HEK293 (cell line): ENCODE results near the gene CFAP157.

Experiments
- CTCF ChIA-PET: fragments of 350-600 bp; formaldehyde crosslinking; extraction: SDS; loops from one replicate; lab custom pipeline; 2021; ENCODE audit warnings: antibody characterized with exemption; lab: Yijun Ruan, JAX
- POLR2A ChIA-PET: fragments of 300-600 bp; formaldehyde crosslinking; extraction: SDS; loops from one replicate; lab custom pipeline; 2020; ENCODE audit warnings: antibody characterized with exemption, inconsistent platforms; lab: Yijun Ruan, JAX
- H3K27ac ChIP-seq: fragments of 200-500 bp; sonication (Bioruptor generic); 2 replicates; pipeline ENCODE4 v1.5.1; 2014; ENCODE audit warnings: low read depth, low read length, control low read depth, inconsistent platforms; ENCODE audit errors: extremely low read depth
- H3K36me3 ChIP-seq, 2 experiments: fragments of 200-500 bp in 1 of 2; sonication (Bioruptor generic) in 1 of 2; 1 replicate in 1 of 2; 2 replicates in 1 of 2; pipeline ENCODE4 v1.5.1; 2014 to 2017; ENCODE audit warnings: inconsistent platforms in 2 of 2, low read length in 2 of 2; ENCODE audit not compliant: control insufficient read depth in 2 of 2, insufficient read depth in 1 of 2
- H3K4me1 ChIP-seq: fragments of 200-500 bp; sonication (Bioruptor generic); 2 replicates; pipeline ENCODE4 v1.5.1; 2014; ENCODE audit warnings: mild to moderate bottlenecking, low read length, inconsistent platforms; ENCODE audit not compliant: control insufficient read depth, insufficient read depth
- H3K4me3 ChIP-seq: 2 replicates; pipeline ENCODE4 v1.5.1; 2011; ENCODE audit warnings: low read depth, mild to moderate bottlenecking, control low read depth, low read length, moderate library complexity
- H3K9me3 ChIP-seq: fragments of 200-500 bp; sonication (Bioruptor generic); 2 replicates; pipeline ENCODE4 v1.5.1; 2014; ENCODE audit warnings: low read depth, low read length, inconsistent platforms; ENCODE audit not compliant: control insufficient read depth, insufficient read depth
- GLIS1 ChIP-seq: fragments of 450-650 bp; formaldehyde crosslinking; IDR thresholded peaks from 2 replicates; pipeline ENCODE4 v1.5.1; 2016; ENCODE audit warnings: missing biosample characterization, missing genetic modification characterization
- KLF16 ChIP-seq: fragments of 450-650 bp; formaldehyde crosslinking; IDR thresholded peaks from 2 replicates; pipeline ENCODE4 v1.5.1; 2017; ENCODE audit warnings: missing biosample characterization, missing genetic modification characterization
- KLF9 ChIP-seq: fragments of 450-650 bp; formaldehyde crosslinking; IDR thresholded peaks from 2 replicates; pipeline ENCODE4 v1.5.1; 2016; ENCODE audit warnings: missing biosample characterization, missing genetic modification characterization, low read depth
- REPIN1 ChIP-seq: fragments of 450-650 bp; formaldehyde crosslinking; IDR thresholded peaks from 2 replicates; pipeline ENCODE4 v1.5.1; 2017; ENCODE audit warnings: missing biosample characterization, missing genetic modification characterization, low read depth
- SCRT2 ChIP-seq: fragments of 450-650 bp; formaldehyde crosslinking; IDR thresholded peaks from 2 replicates; pipeline ENCODE4 v1.5.1; 2016; ENCODE audit warnings: missing biosample characterization, missing genetic modification characterization
- SP2 ChIP-seq: fragments of 450-650 bp; formaldehyde crosslinking; IDR thresholded peaks from 2 replicates; pipeline ENCODE4 v1.5.1; 2016; ENCODE audit warnings: missing biosample characterization, missing genetic modification characterization
- SP7 ChIP-seq: fragments of 450-650 bp; formaldehyde crosslinking; IDR thresholded peaks from 2 replicates; pipeline ENCODE4 v1.5.1; 2016; ENCODE audit warnings: missing biosample characterization, missing genetic modification characterization
- YY1 ChIP-seq: fragments of 450-650 bp; formaldehyde crosslinking; IDR thresholded peaks from 2 replicates; pipeline ENCODE4 v1.5.1; 2018; ENCODE audit warnings: missing biosample characterization, missing genetic modification characterization
- YY2 ChIP-seq: fragments of 450-650 bp; formaldehyde crosslinking; IDR thresholded peaks from 2 replicates; pipeline ENCODE4 v1.5.1; 2016; ENCODE audit warnings: missing biosample characterization, missing genetic modification characterization
- ZNF10 ChIP-seq: fragments of 450-650 bp; formaldehyde crosslinking; IDR thresholded peaks from 2 replicates; pipeline ENCODE4 v1.5.1; 2017; ENCODE audit warnings: missing biosample characterization, missing genetic modification characterization
- ZNF121 ChIP-seq: fragments of 450-650 bp; formaldehyde crosslinking; IDR thresholded peaks from 2 replicates; pipeline ENCODE4 v1.5.1; 2016; ENCODE audit warnings: missing biosample characterization, missing genetic modification characterization
- ZNF132 ChIP-seq: fragments of 450-650 bp; formaldehyde crosslinking; IDR thresholded peaks from 2 replicates; pipeline ENCODE4 v1.5.1; 2017; ENCODE audit warnings: missing biosample characterization, missing genetic modification characterization, borderline replicate concordance
- ZNF2 ChIP-seq: fragments of 450-650 bp; formaldehyde crosslinking; IDR thresholded peaks from 2 replicates; pipeline ENCODE4 v1.5.1; 2016; ENCODE audit warnings: missing biosample characterization, missing genetic modification characterization
- ZNF248 ChIP-seq: fragments of 450-650 bp; formaldehyde crosslinking; IDR thresholded peaks from 2 replicates; pipeline ENCODE4 v1.5.1; 2017; ENCODE audit warnings: missing biosample characterization, missing genetic modification characterization
- ZNF341 ChIP-seq: fragments of 450-650 bp; formaldehyde crosslinking; IDR thresholded peaks from 2 replicates; pipeline ENCODE4; 2016; ENCODE audit warnings: low read depth, missing biosample characterization, missing genetic modification characterization
- ZNF510 ChIP-seq: fragments of 450-650 bp; formaldehyde crosslinking; IDR thresholded peaks from 2 replicates; pipeline ENCODE4 v1.5.1; 2018; ENCODE audit warnings: mild to moderate bottlenecking, missing genetic modification characterization, missing biosample characterization; ENCODE audit not compliant: insufficient replicate concordance
- ZNF521 ChIP-seq: fragments of 450-650 bp; formaldehyde crosslinking; IDR thresholded peaks from 2 replicates; pipeline ENCODE4 v1.5.1; 2017; ENCODE audit warnings: missing biosample characterization, mild to moderate bottlenecking, missing genetic modification characterization
- ZNF600 ChIP-seq: fragments of 450-650 bp; formaldehyde crosslinking; IDR thresholded peaks from 2 replicates; pipeline ENCODE4 v1.5.1; 2016; ENCODE audit warnings: missing biosample characterization, missing genetic modification characterization
- ZNF629 ChIP-seq: fragments of 450-650 bp; formaldehyde crosslinking; IDR thresholded peaks from 2 replicates; pipeline ENCODE4 v1.5.1; 2017; ENCODE audit warnings: missing biosample characterization, missing genetic modification characterization
- TF ChIP-seq, protein P1 (sequence below): fragments of 450-650 bp; formaldehyde crosslinking; IDR thresholded peaks from 2 replicates; pipeline ENCODE4 v1.5.1; 2016; ENCODE audit warnings: missing biosample characterization, missing genetic modification characterization
- TF ChIP-seq, protein P2 (sequence below): fragments of 450-650 bp; formaldehyde crosslinking; IDR thresholded peaks from 2 replicates; pipeline ENCODE4 v1.5.1; 2016; ENCODE audit warnings: missing biosample characterization, missing genetic modification characterization
- TF ChIP-seq, protein P3 (sequence below): fragments of 450-650 bp; formaldehyde crosslinking; IDR thresholded peaks from 2 replicates; pipeline ENCODE4 v1.5.1; 2016; ENCODE audit warnings: missing biosample characterization, missing genetic modification characterization
- TF ChIP-seq, protein P4 (sequence below): IDR thresholded peaks from 2 replicates; pipeline ENCODE4 v1.6.1; 2011; ENCODE audit warnings: mild to moderate bottlenecking, low read depth, low read length, borderline replicate concordance

The CFAP157 gene

DNA sequence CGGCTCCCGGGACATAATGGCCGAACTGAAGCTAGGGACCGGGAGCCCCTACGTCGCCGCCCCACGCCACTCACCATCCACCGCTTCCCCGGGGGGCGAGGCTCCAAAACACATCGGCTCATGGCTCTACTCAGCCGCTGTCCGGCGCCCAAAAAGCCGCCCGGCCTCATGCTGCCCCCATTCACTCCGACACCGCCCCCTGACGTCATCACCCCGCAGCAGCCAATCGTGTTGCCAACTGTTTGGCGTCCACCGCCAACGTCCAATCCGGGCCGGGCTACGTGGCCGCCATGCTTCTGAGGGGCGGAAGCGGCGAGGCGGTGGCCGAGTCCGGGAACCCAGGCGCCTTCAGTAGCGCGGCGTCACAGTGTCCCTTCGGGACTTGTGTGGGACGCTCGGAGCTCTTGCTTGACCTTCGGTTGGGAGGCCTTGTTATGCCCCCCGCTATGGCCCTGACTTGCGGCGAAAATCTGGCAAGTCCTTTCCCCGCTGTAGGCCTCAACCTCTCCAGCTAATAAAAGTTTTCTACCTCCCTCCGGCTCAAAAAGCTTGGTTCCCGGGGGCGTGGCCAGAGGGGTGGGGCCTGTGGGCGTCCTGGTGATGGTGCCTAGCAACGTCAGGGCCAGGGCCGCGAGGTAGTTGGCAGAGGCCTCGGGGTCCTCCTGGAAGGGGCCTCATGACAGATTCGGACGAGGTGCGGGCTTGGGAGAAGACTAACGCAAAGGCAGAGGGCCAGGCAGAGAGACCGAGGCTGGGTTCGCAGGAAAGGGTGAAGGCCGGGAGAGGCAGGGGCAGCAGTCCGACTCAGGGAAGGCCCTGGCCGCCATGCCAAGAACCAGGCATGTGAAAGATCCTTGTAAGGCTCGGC lies 8.9 kb downstream of the CFAP157 start, which contains the start of the genes PTRH1 and TTC16 (continued):
- TF ChIP-seq GLIS1 (tag by site-specific recombination) (peak; percentile 8; the same call in 1 of the 2 replicates), YY2 (tag by site-specific recombination) (peak; percentile 87), YY1 (tag by site-specific recombination) (peak; percentile 91), ZNF341 (tag by site-specific recombination) (peak; percentile 61), ZNF629 (tag by site-specific recombination) (peak; percentile 92), ZNF600 (tag by site-specific recombination) (peak; percentile 36; the same call in 1 of the 2 replicates), KLF9 (tag by site-specific recombination) (peak; percentile 96), SP2 (peak; percentile 95), ZNF121 (tag by site-specific recombination) (no peak), REPIN1 (no peak)
- TF ChIP-seq, protein P1, sequence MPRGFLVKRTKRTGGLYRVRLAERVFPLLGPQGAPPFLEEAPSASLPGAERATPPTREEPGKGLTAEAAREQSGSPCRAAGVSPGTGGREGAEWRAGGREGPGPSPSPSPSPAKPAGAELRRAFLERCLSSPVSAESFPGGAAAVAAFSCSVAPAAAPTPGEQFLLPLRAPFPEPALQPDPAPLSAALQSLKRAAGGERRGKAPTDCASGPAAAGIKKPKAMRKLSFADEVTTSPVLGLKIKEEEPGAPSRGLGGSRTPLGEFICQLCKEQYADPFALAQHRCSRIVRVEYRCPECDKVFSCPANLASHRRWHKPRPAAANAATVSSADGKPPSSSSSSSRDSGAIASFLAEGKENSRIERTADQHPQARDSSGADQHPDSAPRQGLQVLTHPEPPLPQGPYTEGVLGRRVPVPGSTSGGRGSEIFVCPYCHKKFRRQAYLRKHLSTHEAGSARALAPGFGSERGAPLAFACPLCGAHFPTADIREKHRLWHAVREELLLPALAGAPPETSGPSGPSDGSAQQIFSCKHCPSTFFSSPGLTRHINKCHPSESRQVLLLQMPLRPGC (tag by site-specific recombination), result 0 out of 2 replicates have a peak, but pooled peaks have one; percentile 49
- TF ChIP-seq, protein P2, sequence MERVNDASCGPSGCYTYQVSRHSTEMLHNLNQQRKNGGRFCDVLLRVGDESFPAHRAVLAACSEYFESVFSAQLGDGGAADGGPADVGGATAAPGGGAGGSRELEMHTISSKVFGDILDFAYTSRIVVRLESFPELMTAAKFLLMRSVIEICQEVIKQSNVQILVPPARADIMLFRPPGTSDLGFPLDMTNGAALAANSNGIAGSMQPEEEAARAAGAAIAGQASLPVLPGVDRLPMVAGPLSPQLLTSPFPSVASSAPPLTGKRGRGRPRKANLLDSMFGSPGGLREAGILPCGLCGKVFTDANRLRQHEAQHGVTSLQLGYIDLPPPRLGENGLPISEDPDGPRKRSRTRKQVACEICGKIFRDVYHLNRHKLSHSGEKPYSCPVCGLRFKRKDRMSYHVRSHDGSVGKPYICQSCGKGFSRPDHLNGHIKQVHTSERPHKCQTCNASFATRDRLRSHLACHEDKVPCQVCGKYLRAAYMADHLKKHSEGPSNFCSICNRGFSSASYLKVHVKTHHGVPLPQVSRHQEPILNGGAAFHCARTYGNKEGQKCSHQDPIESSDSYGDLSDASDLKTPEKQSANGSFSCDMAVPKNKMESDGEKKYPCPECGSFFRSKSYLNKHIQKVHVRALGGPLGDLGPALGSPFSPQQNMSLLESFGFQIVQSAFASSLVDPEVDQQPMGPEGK (tag by site-specific recombination), result peak; percentile 89
- TF ChIP-seq, protein P3, sequence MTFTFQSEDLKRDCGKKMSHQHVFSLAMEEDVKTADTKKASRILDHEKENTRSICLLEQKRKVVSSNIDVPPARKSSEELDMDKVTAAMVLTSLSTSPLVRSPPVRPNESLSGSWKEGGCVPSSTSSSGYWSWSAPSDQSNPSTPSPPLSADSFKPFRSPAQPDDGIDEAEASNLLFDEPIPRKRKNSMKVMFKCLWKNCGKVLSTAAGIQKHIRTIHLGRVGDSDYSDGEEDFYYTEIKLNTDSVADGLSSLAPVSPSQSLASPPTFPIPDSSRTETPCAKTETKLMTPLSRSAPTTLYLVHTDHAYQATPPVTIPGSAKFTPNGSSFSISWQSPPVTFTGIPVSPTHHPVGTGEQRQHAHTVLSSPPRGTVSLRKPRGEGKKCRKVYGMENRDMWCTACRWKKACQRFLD (tag by site-specific recombination), result peak; percentile 57; the same call in 1 of the 2 replicates

DNA sequence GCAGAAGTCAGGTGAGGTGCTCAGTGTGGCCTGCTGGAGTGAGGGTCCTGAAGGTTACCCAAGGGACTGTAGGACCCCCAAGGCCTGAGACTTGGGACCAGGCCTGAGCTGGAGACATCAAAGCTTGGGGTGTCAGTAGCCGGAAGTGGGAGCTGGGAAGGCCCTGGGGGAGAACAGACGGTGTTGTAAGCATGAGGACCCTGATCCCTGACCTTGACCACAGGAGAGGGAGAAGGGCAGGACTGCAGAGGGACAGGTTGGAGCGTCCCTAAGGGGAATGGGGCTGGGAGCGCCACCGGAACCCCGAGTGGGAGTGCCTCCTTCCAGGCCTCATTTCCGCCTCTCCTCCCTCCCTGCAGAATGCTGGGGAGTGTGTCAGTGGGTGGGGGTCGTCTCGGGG lies 9.6 kb downstream of the CFAP157 start:
- CTCF ChIA-PET, result interaction anchor here (0.6 to 1.2 kb wide), 6 partner anchors 18 to 318 kb away, joined by 3 to 10 read pairs (median 4); partner anchors contain the start of gene TOR2A

More for the DNA sequence above, 9.6 kb downstream of the CFAP157 start:
- TF ChIP-seq ZNF132 (tag by site-specific recombination), result no peak
- no peak for TF ChIP-seq ZNF2 (tag by site-specific recombination)
- no peak for TF ChIP-seq ZNF248 (tag by site-specific recombination)
- TF ChIP-seq ZNF10, result no peak
- TF ChIP-seq KLF16 (tag by site-specific recombination), result no peak
- TF ChIP-seq SP7 (tag by site-specific recombination), result no peak
- TF ChIP-seq, protein P4, sequence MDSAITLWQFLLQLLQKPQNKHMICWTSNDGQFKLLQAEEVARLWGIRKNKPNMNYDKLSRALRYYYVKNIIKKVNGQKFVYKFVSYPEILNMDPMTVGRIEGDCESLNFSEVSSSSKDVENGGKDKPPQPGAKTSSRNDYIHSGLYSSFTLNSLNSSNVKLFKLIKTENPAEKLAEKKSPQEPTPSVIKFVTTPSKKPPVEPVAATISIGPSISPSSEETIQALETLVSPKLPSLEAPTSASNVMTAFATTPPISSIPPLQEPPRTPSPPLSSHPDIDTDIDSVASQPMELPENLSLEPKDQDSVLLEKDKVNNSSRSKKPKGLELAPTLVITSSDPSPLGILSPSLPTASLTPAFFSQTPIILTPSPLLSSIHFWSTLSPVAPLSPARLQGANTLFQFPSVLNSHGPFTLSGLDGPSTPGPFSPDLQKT, result no peak
- TF ChIP-seq SCRT2, result no peak
- TF ChIP-seq ZNF510 (tag by site-specific recombination), result no peak
- no peak for TF ChIP-seq ZNF521 (tag by site-specific recombination)
- Histone ChIP-seq H3K36me3 (no peaks in the 10 kb centered on the region), H3K4me3 (no peak overlapping the region), H3K27ac (no peak overlapping the region), H3K9me3 (no peaks in the 10 kb centered on the region), H3K4me1 (no peaks in the 10 kb centered on the region)
- POLR2A ChIA-PET, result interaction anchor here (1.3 to 2.7 kb wide), 3 partner anchors 10 to 109 kb away, joined by 3 to 9 read pairs (median 8); partner anchors contain the start of genes CFAP157 and TOR2A
